GM23248 (cell line): ENCODE data around the gene WDR7.

Experiments
- EZH2 ChIP-seq: fragments of 200-600 bp; sonication (generic); IDR thresholded peaks from 2 replicates; pipeline ENCODE4 v1.6.1; 2018; ENCODE audit warnings: antibody characterized with exemption, mild to moderate bottlenecking; ENCODE audit not compliant: insufficient read depth, poor library complexity, severe bottlenecking
- EZH2phosphoT487 ChIP-seq: fragments of 200-600 bp; sonication (generic); IDR thresholded peaks from 2 replicates; pipeline ENCODE4 v1.6.1; 2018; ENCODE audit warnings: antibody characterized with exemption, moderate library complexity, mild to moderate bottlenecking, low read depth; ENCODE audit not compliant: insufficient read depth

DNA sequence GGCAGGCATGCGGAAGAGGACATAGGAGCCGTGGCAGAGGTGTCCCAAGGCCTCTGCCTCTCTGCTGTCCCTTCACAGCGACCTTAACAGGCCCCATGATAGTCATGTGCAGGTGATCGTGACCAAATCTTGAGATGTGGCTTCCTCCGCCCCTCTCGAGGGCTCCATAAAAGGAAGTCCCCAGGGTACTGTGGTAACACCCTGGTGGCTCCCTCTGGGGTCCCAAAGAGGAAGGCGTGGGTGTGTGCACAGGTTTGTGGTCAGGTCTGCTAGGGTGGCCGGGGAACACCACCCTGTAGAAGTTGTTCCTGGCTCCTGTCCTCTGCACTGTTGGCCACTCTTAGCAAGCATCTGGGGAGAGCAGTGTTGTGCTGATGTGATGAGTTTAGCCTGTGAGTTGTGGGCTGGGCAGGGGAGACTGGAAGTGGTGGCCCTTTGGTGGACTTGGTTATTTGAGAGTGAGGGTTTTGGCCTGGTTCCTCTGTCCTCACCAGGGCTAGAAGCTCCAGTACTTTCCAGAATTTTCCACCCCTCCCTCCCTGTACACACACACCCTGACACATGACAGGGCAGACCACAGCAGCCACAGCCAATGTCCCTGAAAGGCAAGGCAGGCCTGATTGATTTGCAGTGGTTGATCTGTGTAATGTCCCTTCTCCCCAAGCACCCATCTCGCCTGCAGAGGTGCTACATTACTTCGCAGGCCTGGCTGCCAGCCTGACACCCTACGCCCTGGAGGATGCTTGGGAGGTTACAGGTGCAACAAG lies 426.8 kb downstream of the WDR7 start:
- no peak for TF ChIP-seq EZH2phosphoT487
- TF ChIP-seq EZH2 = no peak
